ENCODE data around the gene ACOX3. TPM values are rescaled to one million over a fixed set of nuclear protein-coding genes. Genes with fewer than 3 reads are reported as not detected.

ACOX3 gene
- total RNA-seq, 1 donor from 2014 or later: 23.8 TPM

- H3K27ac Mint-ChIP-seq (ENCODE audit: unreplicated experiment): no peak overlapping the region
- H3K9me3 Mint-ChIP-seq (ENCODE audit: unreplicated experiment): peaks cover 6% of the 10 kb centered on the region
- peaks cover 7% of the 10 kb centered on the region for H3K4me1 Mint-ChIP-seq (ENCODE audit: low read depth, unreplicated experiment)
- TF ChIP-seq, protein P1, sequence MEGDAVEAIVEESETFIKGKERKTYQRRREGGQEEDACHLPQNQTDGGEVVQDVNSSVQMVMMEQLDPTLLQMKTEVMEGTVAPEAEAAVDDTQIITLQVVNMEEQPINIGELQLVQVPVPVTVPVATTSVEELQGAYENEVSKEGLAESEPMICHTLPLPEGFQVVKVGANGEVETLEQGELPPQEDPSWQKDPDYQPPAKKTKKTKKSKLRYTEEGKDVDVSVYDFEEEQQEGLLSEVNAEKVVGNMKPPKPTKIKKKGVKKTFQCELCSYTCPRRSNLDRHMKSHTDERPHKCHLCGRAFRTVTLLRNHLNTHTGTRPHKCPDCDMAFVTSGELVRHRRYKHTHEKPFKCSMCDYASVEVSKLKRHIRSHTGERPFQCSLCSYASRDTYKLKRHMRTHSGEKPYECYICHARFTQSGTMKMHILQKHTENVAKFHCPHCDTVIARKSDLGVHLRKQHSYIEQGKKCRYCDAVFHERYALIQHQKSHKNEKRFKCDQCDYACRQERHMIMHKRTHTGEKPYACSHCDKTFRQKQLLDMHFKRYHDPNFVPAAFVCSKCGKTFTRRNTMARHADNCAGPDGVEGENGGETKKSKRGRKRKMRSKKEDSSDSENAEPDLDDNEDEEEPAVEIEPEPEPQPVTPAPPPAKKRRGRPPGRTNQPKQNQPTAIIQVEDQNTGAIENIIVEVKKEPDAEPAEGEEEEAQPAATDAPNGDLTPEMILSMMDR (IDR thresholded peaks at IDR 0.05; ENCODE audit: partially characterized antibody, unreplicated experiment): no peak
- peaks cover 8% of the 10 kb centered on the region for H3K36me3 Mint-ChIP-seq (ENCODE audit: unreplicated experiment)
- no peak for DNase-seq
- H3K27me3 Mint-ChIP-seq (ENCODE audit: unreplicated experiment): peaks cover 3% of the 10 kb centered on the region
- H3K4me3 Mint-ChIP-seq (ENCODE audit: unreplicated experiment): no peak overlapping the region
These were observed 38.3 kb downstream of the ACOX3 start for GRCh38 chr4:8402181-8402597.

GRCh38 chr4:8401665-8402064 is 38.9 kb downstream of the ACOX3 start:
- H3K27me3 Mint-ChIP-seq (ENCODE audit: unreplicated experiment): peaks cover 4% of the 10 kb centered on the region
- peaks cover 7% of the 10 kb centered on the region for H3K4me1 Mint-ChIP-seq (ENCODE audit: low read depth, unreplicated experiment)
- H3K9me3 Mint-ChIP-seq (ENCODE audit: unreplicated experiment): peaks cover 6% of the 10 kb centered on the region
- TF ChIP-seq, protein P1 (IDR thresholded peaks at IDR 0.05; ENCODE audit: partially characterized antibody, unreplicated experiment): no peak
- no peak overlapping the region for H3K4me3 Mint-ChIP-seq (ENCODE audit: unreplicated experiment)
- no peak overlapping the region for H3K27ac Mint-ChIP-seq (ENCODE audit: unreplicated experiment)
- H3K36me3 Mint-ChIP-seq (ENCODE audit: unreplicated experiment): peaks cover 8% of the 10 kb centered on the region
- DNase-seq: no peak

GRCh38 chr4:8400632-8401325 is 39.7 kb downstream of the ACOX3 start:
- TF ChIP-seq, protein P1 (IDR thresholded peaks at IDR 0.05; ENCODE audit: partially characterized antibody, unreplicated experiment): no peak
- Mint-ChIP-seq H3K4me3 (ENCODE audit: unreplicated experiment) (no peak overlapping the region), H3K36me3 (ENCODE audit: unreplicated experiment) (peaks cover under 1% of the 10 kb centered on the region), H3K27ac (ENCODE audit: unreplicated experiment) (no peak overlapping the region), H3K4me1 (ENCODE audit: low read depth, unreplicated experiment) (peaks cover 7% of the 10 kb centered on the region), H3K9me3 (ENCODE audit: unreplicated experiment) (peaks cover 4% of the 10 kb centered on the region), H3K27me3 (ENCODE audit: unreplicated experiment) (peaks cover 6% of the 10 kb centered on the region)
- DNase-seq: no peak

DNA sequence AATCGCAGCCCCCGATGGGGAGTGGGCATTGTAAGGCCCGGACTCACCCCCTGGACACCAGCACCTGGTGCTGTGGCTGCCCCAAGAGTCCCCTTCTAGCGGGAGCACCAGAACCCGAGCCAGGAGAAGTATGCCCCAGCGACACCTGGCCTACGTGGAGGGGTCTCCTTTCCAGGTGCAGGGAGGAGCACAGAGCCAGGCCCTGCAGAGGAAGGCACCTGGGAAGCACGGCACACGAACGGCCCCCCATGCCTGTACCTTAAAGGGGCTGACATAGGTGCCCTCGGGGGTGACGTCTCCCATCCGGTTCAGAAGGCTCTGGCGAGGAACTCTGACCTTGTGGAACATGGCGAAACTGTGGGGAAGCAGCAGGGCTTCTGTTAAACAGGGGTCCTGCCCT is 41.2 kb downstream of the ACOX3 start:
- no peak overlapping the region for H3K27ac Mint-ChIP-seq (ENCODE audit: unreplicated experiment)
- no peak overlapping the region for H3K4me3 Mint-ChIP-seq (ENCODE audit: unreplicated experiment)
- H3K9me3 Mint-ChIP-seq (ENCODE audit: unreplicated experiment): peaks cover 4% of the 10 kb centered on the region
- H3K4me1 Mint-ChIP-seq (ENCODE audit: low read depth, unreplicated experiment): peaks cover 11% of the 10 kb centered on the region
- H3K27me3 Mint-ChIP-seq (ENCODE audit: unreplicated experiment): peaks cover 7% of the 10 kb centered on the region
- no peaks in the 10 kb centered on the region for H3K36me3 Mint-ChIP-seq (ENCODE audit: unreplicated experiment)
- TF ChIP-seq, protein P1 (IDR thresholded peaks at IDR 0.05; ENCODE audit: partially characterized antibody, unreplicated experiment): no peak
- no peak for DNase-seq

GRCh38 chr4:8398347-8398746 is 42.2 kb downstream of the ACOX3 start:
- TF ChIP-seq, protein P1 (IDR thresholded peaks at IDR 0.05; ENCODE audit: partially characterized antibody, unreplicated experiment): no peak
- Mint-ChIP-seq H3K27ac (ENCODE audit: unreplicated experiment) (no peak overlapping the region), H3K4me1 (ENCODE audit: low read depth, unreplicated experiment) (peaks cover 15% of the 10 kb centered on the region), H3K36me3 (ENCODE audit: unreplicated experiment) (no peaks in the 10 kb centered on the region), H3K4me3 (ENCODE audit: unreplicated experiment) (no peak overlapping the region), H3K27me3 (ENCODE audit: unreplicated experiment) (peaks cover 7% of the 10 kb centered on the region), H3K9me3 (ENCODE audit: unreplicated experiment) (peaks cover 4% of the 10 kb centered on the region)
- DNase-seq: no peak

All from glutamatergic neuron (in vitro differentiated cells).